Measurements from ENCODE around the gene ATP13A4. TPM values are rescaled to one million over a fixed set of nuclear protein-coding genes. Genes with fewer than 3 reads are reported as not detected.

ATP13A4 gene
- total RNA-seq, 2 experiments from 2014 or later: 2.8 to 3.5 TPM

- Mint-ChIP-seq H3K4me1 (ENCODE audit: low read depth) (no peaks in the 10 kb centered on the region), H3K4me3 (no peak overlapping the region), H3K27ac (no peak overlapping the region), H3K9me3 (no peaks in the 10 kb centered on the region), H3K36me3 (ENCODE audit: low read depth) (no peaks in the 10 kb centered on the region), H3K27me3 (no peaks in the 10 kb centered on the region)
- no peak for DNase-seq
- CTCF ChIA-PET: no interaction called here
- intact Hi-C loops (cut with micrococcal nuclease): no loop called here
- no peak for ATAC-seq
- no peak for TF ChIP-seq CTCF (IDR thresholded peaks at IDR 0.05)
- POLR2A ChIA-PET: no interaction called here
Observed at GRCh38 chr3:193502871-193503270, 51.8 kb downstream of the ATP13A4 start.

GRCh38 chr3:193499801-193500485 lies 54.8 kb downstream of the ATP13A4 start:
- no peak for TF ChIP-seq CTCF (IDR thresholded peaks at IDR 0.05)
- no peaks in the 10 kb centered on the region for H3K36me3 Mint-ChIP-seq (ENCODE audit: low read depth)
- H3K9me3 Mint-ChIP-seq: no peaks in the 10 kb centered on the region
- ChIA-PET CTCF (no interaction called here), POLR2A (no interaction called here)
- no peaks in the 10 kb centered on the region for H3K27me3 Mint-ChIP-seq
- no peak for ATAC-seq
- no peaks in the 10 kb centered on the region for H3K4me1 Mint-ChIP-seq (ENCODE audit: low read depth)
- no peak for DNase-seq
- H3K4me3 Mint-ChIP-seq: no peak overlapping the region
- intact Hi-C loops (cut with micrococcal nuclease): no loop called here
- no peak overlapping the region for H3K27ac Mint-ChIP-seq

- Mint-ChIP-seq H3K4me3 (no peak overlapping the region), H3K27me3 (no peaks in the 10 kb centered on the region), H3K9me3 (no peaks in the 10 kb centered on the region), H3K36me3 (ENCODE audit: low read depth) (no peaks in the 10 kb centered on the region), H3K27ac (no peak overlapping the region), H3K4me1 (ENCODE audit: low read depth) (no peaks in the 10 kb centered on the region)
- no peak for DNase-seq
- TF ChIP-seq CTCF (IDR thresholded peaks at IDR 0.05): no peak
- no peak for ATAC-seq
- POLR2A ChIA-PET: no interaction called here
- intact Hi-C loops (cut with micrococcal nuclease): no loop called here
- CTCF ChIA-PET: interaction anchor here (0.8 kb wide), 1 partner anchor 38 kb away, joined by 3 read pairs; no protein-coding TSS in a partner anchor
Observed at GRCh38 chr3:193499136-193499770, 55.4 kb downstream of the ATP13A4 start.

- ATAC-seq: no peak
- Mint-ChIP-seq H3K27ac (no peak overlapping the region), H3K9me3 (no peaks in the 10 kb centered on the region), H3K4me3 (no peak overlapping the region), H3K4me1 (ENCODE audit: low read depth) (no peaks in the 10 kb centered on the region), H3K27me3 (no peaks in the 10 kb centered on the region), H3K36me3 (ENCODE audit: low read depth) (no peaks in the 10 kb centered on the region)
- TF ChIP-seq CTCF (IDR thresholded peaks at IDR 0.05): no peak
- intact Hi-C loops (cut with micrococcal nuclease): no loop called here
- ChIA-PET POLR2A (no interaction called here), CTCF (interaction anchor here (0.8 kb wide), 1 partner anchor 37 kb away, joined by 3 read pairs; no protein-coding TSS in a partner anchor)
- no peak for DNase-seq
Observed at GRCh38 chr3:193498215-193498614, 56.5 kb downstream of the ATP13A4 start.

- no peak for TF ChIP-seq CTCF (IDR thresholded peaks at IDR 0.05)
- CTCF ChIA-PET: no interaction called here
- Mint-ChIP-seq H3K4me3 (no peak overlapping the region), H3K9me3 (no peaks in the 10 kb centered on the region), H3K36me3 (ENCODE audit: low read depth) (no peaks in the 10 kb centered on the region), H3K4me1 (ENCODE audit: low read depth) (no peaks in the 10 kb centered on the region), H3K27me3 (no peaks in the 10 kb centered on the region), H3K27ac (no peak overlapping the region)
- ATAC-seq (no peak), DNase-seq (no peak)
- intact Hi-C loops (cut with micrococcal nuclease): no loop called here
- POLR2A ChIA-PET: no interaction called here
Observed at GRCh38 chr3:193496658-193497057, 58.0 kb downstream of the ATP13A4 start.
